CD4-positive, alpha-beta T cell treated with Interleukin-17A for 1 hour (primary cell): ENCODE measurements around the gene GPX8.
A peak's percentile ranks its signal among the peaks of the same experiment; 100 is the strongest.

Experiments used
- DNase-seq: peaks from one replicate; pipeline ENCODE4 v3.0.0-alpha.2; 2020

GPX8 gene

GRCh38 chr5:55159763-55160492 is at the start of gene GPX8:
Gene GPX8, plus strand, starts transcription at chr5:55160171. Its CDS starts 22 bp downstream, at chr5:55160193.
- peak; percentile 71 for DNase-seq

GRCh38 chr5:55110217-55110616 is 49.8 kb upstream of the GPX8 start:
- no peak for DNase-seq

GRCh38 chr5:55113327-55113726 is 46.6 kb upstream of the GPX8 start:
- DNase-seq: no peak

GRCh38 chr5:55114061-55114460 is 45.9 kb upstream of the GPX8 start:
- DNase-seq: no peak

GRCh38 chr5:55123365-55123764 is 36.6 kb upstream of the GPX8 start:
- DNase-seq: no peak

- DNase-seq: no peak
Measured at GRCh38 chr5:55134053-55134722, 25.8 kb upstream of the GPX8 start.

GRCh38 chr5:55136521-55136920 is 23.4 kb upstream of the GPX8 start:
- no peak for DNase-seq

- DNase-seq: no peak
Measured at GRCh38 chr5:55140908-55141665, 18.9 kb upstream of the GPX8 start.

- peak; percentile 11 for DNase-seq
Measured at GRCh38 chr5:55141945-55142690, 17.9 kb upstream of the GPX8 start.

GRCh38 chr5:55143624-55144023 is 16.3 kb upstream of the GPX8 start:
- no peak for DNase-seq

GRCh38 chr5:55146080-55146479 is 13.9 kb upstream of the GPX8 start:
- no peak for DNase-seq

- DNase-seq: peak; percentile 90
Measured at GRCh38 chr5:55146543-55147151, 13.3 kb upstream of the GPX8 start.

- DNase-seq: no peak
Measured at GRCh38 chr5:55149308-55149795, 10.6 kb upstream of the GPX8 start.

GRCh38 chr5:55151923-55152842 is 7.8 kb upstream of the GPX8 start:
- DNase-seq: no peak

GRCh38 chr5:55154873-55155272 is 5.1 kb upstream of the GPX8 start:
- DNase-seq: no peak

- no peak for DNase-seq
Measured at GRCh38 chr5:55160493-55161209, 680 bp downstream of the GPX8 start.

- DNase-seq: no peak
Measured at GRCh38 chr5:55162666-55163065, 2.7 kb downstream of the GPX8 start.

GRCh38 chr5:55171471-55171870 is 11.5 kb downstream of the GPX8 start:
- DNase-seq: no peak

GRCh38 chr5:55172051-55172899 is 12.3 kb downstream of the GPX8 start:
- peak; percentile 88 for DNase-seq
